Peyer's patch (tissue), 4 donors: ENCODE data around the gene EPB41L4A. TPM values are rescaled to one million over a fixed set of nuclear protein-coding genes. Genes with fewer than 3 reads are reported as not detected.

Experiments
- DNase-seq, 3 donors: peaks; one replicate each; pipeline ENCODE4 v3.0.0-alpha.2; 2017 to 2019
- H3K27ac ChIP-seq, 4 donors: fragments of 200-600 bp; sonication (generic); one replicate each; pipeline ENCODE4 v1.5.1; 2016 to 2019
- H3K27me3 ChIP-seq, 2 donors: fragments of 200-600 bp; sonication (generic); one replicate each; pipeline ENCODE4 v1.5.1; 2019
- H3K36me3 ChIP-seq, 3 donors: fragments of 200-600 bp; sonication (generic); one replicate each; pipeline ENCODE4 v1.5.1; 2016 to 2019
- H3K4me1 ChIP-seq, 4 donors: fragments of 200-600 bp; sonication (generic); one replicate each; pipeline ENCODE4 v1.5.1; 2016 to 2019
- H3K4me3 ChIP-seq, 4 donors: fragments of 200-600 bp; sonication (generic); 1 replicate in 3 of 4; 2 replicates in 1 of 4; pipeline ENCODE4 v1.5.1; 2016 to 2019; ENCODE audit warnings: mild to moderate bottlenecking in 1 of 4
- H3K9me3 ChIP-seq, 4 donors: fragments of 200-600 bp; sonication (generic); one replicate each; pipeline ENCODE4 v1.5.1; 2016 to 2019; ENCODE audit warnings: mild to moderate bottlenecking in 1 of 4
- CTCF ChIP-seq, 6 experiments: fragments of 450-650 bp in 4 of 6; fragments of 200-600 bp in 2 of 6; sonication (generic) in 1 of 6; IDR thresholded peaks; one replicate each; pipeline ENCODE4 v1.5.1; 2017 to 2019; ENCODE audit warnings: antibody characterized with exemption in 6 of 6, mild to moderate bottlenecking in 3 of 6, moderate library complexity in 1 of 6
- POLR2A ChIP-seq, 2 donors: fragments of 450-650 bp; IDR thresholded peaks; one replicate each; pipeline ENCODE4 v1.5.1; 2017; ENCODE audit warnings: antibody characterized with exemption in 2 of 2, mild to moderate bottlenecking in 2 of 2, moderate library complexity in 2 of 2
- total RNA-seq, 4 donors: library from RNA; depleted of rRNA; stranded (reverse); fragments of >200 nt; gene quantifications; one replicate each; pipeline ENCODE4 v1.1.0, GENCODE V29; 2016

EPB41L4A gene
- total RNA-seq, 4 donors from 2014 or later: 3.3 to 28.9 (median 9.0) TPM

GRCh38 chr5:112339761-112340160, 79.3 kb downstream of the EPB41L4A start:
- Histone ChIP-seq H3K36me3 (no peaks in the 10 kb centered on the region), H3K4me1 (no peaks in the 10 kb centered on the region), H3K27ac (no peak overlapping the region), H3K27me3 (no peaks in the 10 kb centered on the region), H3K9me3 (no peaks in the 10 kb centered on the region), H3K4me3 (no peak overlapping the region)
- no peak for TF ChIP-seq CTCF (IDR thresholded peaks at IDR 0.05)
- no peak for TF ChIP-seq POLR2A (IDR thresholded peaks at IDR 0.05)
- no peak for DNase-seq

- TF ChIP-seq CTCF (IDR thresholded peaks at IDR 0.05) (no peak), POLR2A (IDR thresholded peaks at IDR 0.05) (no peak)
- H3K36me3 ChIP-seq: no peaks in the 10 kb centered on the region
- no peak overlapping the region for H3K4me3 ChIP-seq
- H3K27ac ChIP-seq: no peak overlapping the region
- H3K27me3 ChIP-seq: no peaks in the 10 kb centered on the region
- H3K4me1 ChIP-seq: no peaks in the 10 kb centered on the region
- no peak for DNase-seq
- no peaks in the 10 kb centered on the region for H3K9me3 ChIP-seq
Observed at GRCh38 chr5:112338681-112339337, 80.3 kb downstream of the EPB41L4A start.

GRCh38 chr5:112333331-112333781, 85.7 kb downstream of the EPB41L4A start:
- Histone ChIP-seq H3K27ac (no peak overlapping the region), H3K9me3 (no peaks in the 10 kb centered on the region), H3K4me1 (no peaks in the 10 kb centered on the region), H3K36me3 (no peaks in the 10 kb centered on the region), H3K27me3 (no peaks in the 10 kb centered on the region), H3K4me3 (no peak overlapping the region)
- no peak for DNase-seq
- TF ChIP-seq POLR2A (IDR thresholded peaks at IDR 0.05): no peak
- TF ChIP-seq CTCF (IDR thresholded peaks at IDR 0.05): no peak

GRCh38 chr5:112331892-112332291, 87.2 kb downstream of the EPB41L4A start:
- no peaks in the 10 kb centered on the region for H3K36me3 ChIP-seq
- H3K9me3 ChIP-seq: no peaks in the 10 kb centered on the region
- H3K4me1 ChIP-seq: no peaks in the 10 kb centered on the region
- H3K27me3 ChIP-seq: no peaks in the 10 kb centered on the region
- DNase-seq: no peak
- TF ChIP-seq POLR2A (IDR thresholded peaks at IDR 0.05) (no peak), CTCF (IDR thresholded peaks at IDR 0.05) (no peak)
- no peak overlapping the region for H3K4me3 ChIP-seq
- H3K27ac ChIP-seq: no peak overlapping the region

- H3K36me3 ChIP-seq: no peaks in the 10 kb centered on the region
- H3K4me3 ChIP-seq: no peak overlapping the region
- DNase-seq: no peak
- H3K9me3 ChIP-seq: no peaks in the 10 kb centered on the region
- H3K27me3 ChIP-seq: no peaks in the 10 kb centered on the region
- no peak for TF ChIP-seq POLR2A (IDR thresholded peaks at IDR 0.05)
- H3K27ac ChIP-seq: no peak overlapping the region
- H3K4me1 ChIP-seq: no peaks in the 10 kb centered on the region
Observed at GRCh38 chr5:112329419-112330090, 89.5 kb downstream of the EPB41L4A start.

- no peak overlapping the region for H3K4me3 ChIP-seq
- H3K4me1 ChIP-seq: no peaks in the 10 kb centered on the region
- no peak for DNase-seq
- TF ChIP-seq POLR2A (IDR thresholded peaks at IDR 0.05) (no peak), CTCF (IDR thresholded peaks at IDR 0.05) (no peak)
- H3K27ac ChIP-seq: no peak overlapping the region
- no peaks in the 10 kb centered on the region for H3K27me3 ChIP-seq
- no peaks in the 10 kb centered on the region for H3K36me3 ChIP-seq
- no peaks in the 10 kb centered on the region for H3K9me3 ChIP-seq
Observed at GRCh38 chr5:112323166-112323565, 95.9 kb downstream of the EPB41L4A start.
